Loucy (cell line): ENCODE results near the gene BCAS4.

Experiments used
- EZH2phosphoT487 ChIP-seq: fragments of 200-600 bp; IDR thresholded peaks from 2 replicates; pipeline ENCODE4 v1.6.1; 2018; ENCODE audit warnings: antibody characterized with exemption, mild to moderate bottlenecking, moderate library complexity, borderline replicate concordance
- TF ChIP-seq, protein P1 (sequence below): fragments of 200-600 bp; sonication (generic); conservative IDR thresholded peaks from 2 replicates; pipeline ENCODE4 v1.5.1; 2014; ENCODE audit warnings: mild to moderate bottlenecking, antibody characterized with exemption, low read length

DNA sequence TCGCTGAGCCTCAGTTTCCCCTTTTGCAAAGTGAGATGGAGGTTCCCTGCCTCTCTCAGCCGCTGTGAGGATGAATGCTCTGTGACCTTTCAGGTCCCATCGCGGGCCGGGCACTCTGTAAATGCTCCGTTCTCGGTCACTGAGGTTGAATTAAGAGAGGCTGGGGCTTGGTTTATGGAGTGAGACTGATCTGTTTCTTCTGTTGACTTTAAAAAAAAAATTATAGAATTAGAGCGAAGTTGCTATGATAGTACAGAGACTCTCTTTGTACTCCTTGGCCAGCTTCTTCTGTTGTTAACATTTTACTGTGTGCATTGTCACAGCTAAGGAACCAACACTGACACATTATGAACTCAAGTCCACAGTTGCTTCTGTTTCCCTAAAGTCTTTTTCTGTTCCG is 72.0 kb downstream of the BCAS4 start:
- TF ChIP-seq, protein P1, sequence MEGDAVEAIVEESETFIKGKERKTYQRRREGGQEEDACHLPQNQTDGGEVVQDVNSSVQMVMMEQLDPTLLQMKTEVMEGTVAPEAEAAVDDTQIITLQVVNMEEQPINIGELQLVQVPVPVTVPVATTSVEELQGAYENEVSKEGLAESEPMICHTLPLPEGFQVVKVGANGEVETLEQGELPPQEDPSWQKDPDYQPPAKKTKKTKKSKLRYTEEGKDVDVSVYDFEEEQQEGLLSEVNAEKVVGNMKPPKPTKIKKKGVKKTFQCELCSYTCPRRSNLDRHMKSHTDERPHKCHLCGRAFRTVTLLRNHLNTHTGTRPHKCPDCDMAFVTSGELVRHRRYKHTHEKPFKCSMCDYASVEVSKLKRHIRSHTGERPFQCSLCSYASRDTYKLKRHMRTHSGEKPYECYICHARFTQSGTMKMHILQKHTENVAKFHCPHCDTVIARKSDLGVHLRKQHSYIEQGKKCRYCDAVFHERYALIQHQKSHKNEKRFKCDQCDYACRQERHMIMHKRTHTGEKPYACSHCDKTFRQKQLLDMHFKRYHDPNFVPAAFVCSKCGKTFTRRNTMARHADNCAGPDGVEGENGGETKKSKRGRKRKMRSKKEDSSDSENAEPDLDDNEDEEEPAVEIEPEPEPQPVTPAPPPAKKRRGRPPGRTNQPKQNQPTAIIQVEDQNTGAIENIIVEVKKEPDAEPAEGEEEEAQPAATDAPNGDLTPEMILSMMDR, result no peak
- no peak for TF ChIP-seq EZH2phosphoT487
